DLD1 (cell line): ENCODE measurements around the gene CROT.
"Not testable (repeated sequence)": the region's sequence is repeated elsewhere in the genome, so short reads cannot be mapped to it uniquely, and the experiment has no call there.

Experiments
- in situ Hi-C: cut with HindIII; loops from 2 replicates; pipeline ENCODE4 v1.10.0; 2017; ENCODE audit warnings: low sequenced_read_pairs

The CROT gene

DNA sequence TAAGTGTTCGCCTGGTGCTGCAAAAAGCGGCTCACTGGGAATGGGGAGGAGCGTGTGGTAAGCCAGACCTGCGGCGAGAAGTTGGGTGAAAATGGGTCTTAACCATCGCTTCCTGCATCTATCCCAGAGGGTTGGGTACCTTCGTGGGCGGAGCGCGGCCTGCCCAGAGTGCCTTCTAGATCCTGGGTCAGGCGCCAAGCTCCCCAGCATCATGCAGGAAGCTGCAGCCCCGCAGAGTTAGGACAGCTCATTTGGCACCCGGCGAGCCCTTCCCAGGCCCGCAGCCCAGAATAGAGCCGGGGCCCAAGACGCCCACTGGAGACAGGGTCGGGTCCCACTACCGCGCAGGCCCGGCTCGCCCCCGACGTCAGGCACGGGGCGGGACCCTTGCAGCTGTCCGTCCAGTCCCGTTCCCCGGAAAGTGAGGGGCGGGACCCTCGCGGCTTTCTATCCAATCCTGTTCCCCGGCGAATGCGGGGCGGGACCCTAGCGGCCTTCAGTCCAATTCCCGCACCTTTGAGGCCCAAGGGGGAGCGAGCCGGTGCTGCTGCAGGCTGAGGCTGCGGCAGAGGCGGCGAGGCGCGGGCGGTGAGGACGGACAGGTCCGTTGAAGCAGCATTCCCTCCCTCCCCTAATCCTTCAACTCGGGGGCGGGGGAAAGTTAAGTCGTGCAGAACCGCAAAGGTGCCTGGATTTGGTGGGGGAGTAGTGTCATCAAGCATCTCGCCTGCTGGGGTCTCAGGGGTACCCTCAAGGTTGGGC is at the start of gene CROT:
CROT (plus strand) TSS at position 499 of the 762 bp plus-strand sequence. CDS start 3,405 bp downstream, outside the sequence.
- in situ Hi-C loops = no loop called here

DNA sequence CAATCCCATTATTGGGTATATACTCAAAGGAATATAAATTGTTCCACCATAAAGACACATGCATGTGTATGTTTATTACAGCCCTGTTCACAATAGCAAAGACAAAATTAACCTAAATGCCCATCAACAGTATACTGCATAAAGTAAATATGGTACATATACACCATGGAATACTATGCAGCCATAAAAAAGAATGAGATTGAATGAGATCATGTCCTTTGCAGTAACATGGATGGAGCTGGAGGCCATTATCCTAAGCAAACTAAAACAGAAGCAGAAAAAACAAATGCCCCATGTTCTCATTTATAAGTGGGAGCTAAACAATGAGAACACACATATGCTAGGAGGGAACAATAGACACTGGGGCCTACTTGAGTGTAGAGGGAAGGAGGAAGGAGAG is 44.7 kb upstream of the CROT start:
- in situ Hi-C loops = no loop called here

- in situ Hi-C loops = no loop called here
Measured at GRCh38 chr7:87310790-87311419, 34.6 kb upstream of the CROT start.

- in situ Hi-C loops = no loop called here
Measured at GRCh38 chr7:87312215-87312865, 33.1 kb upstream of the CROT start.

- in situ Hi-C loops = no loop called here
Measured at GRCh38 chr7:87316097-87316700, 29.3 kb upstream of the CROT start.

GRCh38 chr7:87316846-87317552 is 28.5 kb upstream of the CROT start:
- in situ Hi-C loops = no loop called here

GRCh38 chr7:87317691-87318245 is 27.7 kb upstream of the CROT start:
- in situ Hi-C loops = no loop called here

DNA sequence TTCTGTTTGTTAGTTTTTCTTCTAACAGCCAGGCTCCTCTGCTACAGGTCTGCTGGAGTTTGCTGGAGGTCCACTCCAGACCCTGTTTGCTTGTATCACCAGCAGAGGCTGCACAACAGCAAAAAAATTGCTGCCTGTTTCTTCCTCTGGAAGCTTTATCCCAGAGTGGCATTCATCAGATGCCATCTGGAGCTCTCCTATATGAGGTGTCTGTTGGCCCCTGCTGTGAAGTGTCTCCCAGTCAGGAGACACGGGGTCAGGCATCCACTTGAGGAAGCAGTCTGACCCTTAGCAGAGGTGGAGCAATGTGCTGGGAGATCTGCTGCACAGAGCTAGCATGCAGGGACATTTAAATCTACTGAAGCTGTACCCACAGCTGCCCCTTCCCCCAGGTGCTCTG is 26.7 kb upstream of the CROT start:
- in situ Hi-C loops = no loop called here

DNA sequence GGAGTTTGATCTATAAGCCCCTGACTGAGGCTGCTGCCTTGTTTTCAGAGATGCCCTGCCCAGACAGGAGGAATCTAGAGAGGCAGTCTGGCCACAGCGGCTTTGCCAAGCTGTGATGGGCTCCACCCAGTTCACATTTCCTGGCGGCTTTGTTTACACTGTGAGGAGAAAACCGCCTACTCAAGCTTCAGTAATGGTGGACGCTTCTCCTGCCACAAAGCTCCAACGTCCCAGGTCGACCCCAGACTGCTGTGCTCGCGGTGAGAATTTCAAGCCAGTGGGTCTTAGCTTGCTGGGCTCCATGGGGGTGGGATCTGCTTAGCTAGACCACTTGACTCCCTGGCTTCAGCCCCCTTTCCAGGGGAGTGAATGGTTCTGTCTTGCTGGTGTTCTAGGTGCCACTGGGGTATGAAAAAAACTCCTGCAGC is 26.3 kb upstream of the CROT start:
- in situ Hi-C loops = not testable (repeated sequence)

DNA sequence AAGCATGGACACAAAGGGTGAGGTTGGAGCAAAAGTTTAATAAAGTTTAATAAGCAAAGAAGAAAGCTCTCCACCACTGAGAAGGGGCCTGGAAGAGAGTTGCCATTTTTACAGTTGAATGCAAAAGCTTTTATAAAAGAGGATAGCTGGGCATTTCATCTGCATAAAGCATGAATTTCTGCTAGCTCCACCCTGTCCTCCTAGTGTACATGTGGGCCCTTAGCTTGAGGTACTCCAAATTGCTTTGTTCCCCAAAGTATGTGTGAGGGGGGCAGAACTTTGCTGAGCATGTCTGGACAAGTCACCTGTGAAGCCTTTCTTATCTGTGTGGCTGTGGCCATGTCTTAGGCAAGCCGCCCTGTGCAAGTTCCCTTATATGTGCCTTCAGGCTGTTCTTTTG is 22.6 kb upstream of the CROT start:
- in situ Hi-C loops = no loop called here

DNA sequence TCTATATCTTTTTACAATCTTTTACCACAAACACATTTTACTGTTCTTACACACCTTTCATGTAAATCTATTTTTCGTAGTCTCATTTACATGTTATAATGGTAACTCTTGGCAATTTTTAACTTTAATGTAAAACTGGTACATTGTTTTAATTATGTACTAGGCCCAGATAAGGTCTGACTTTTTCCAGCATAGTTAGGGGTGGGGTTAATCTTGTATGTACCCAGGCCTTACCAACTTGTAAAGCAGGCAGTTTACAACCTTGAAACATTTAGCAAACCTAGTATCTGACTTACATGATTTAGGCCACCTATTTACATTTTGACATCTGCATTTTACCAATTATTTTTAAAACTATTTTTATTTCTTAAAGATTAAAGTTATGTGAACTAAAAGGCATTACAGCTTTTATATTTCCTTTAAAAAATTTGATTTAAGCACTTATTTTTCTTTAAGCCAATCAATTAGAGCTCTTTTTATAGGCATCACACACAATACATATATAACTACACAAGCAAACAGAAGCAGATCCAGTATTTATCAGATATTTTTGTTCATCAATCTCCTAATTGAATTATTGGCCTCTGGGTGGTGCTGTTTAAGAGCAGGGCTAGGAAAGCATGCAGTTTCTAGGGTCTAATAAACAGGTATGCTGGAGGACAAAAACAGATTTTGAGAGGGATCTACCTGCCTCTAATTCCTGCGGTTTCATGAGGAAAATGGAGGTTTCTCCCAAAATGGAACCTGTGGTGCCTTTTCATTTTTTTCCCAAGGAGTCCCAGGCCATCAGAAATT is 19.7 kb upstream of the CROT start:
- in situ Hi-C loops = no loop called here

- in situ Hi-C loops = no loop called here
Measured at GRCh38 chr7:87328281-87328680, 17.2 kb upstream of the CROT start.

- in situ Hi-C loops = no loop called here
Measured at GRCh38 chr7:87330316-87330715, 15.1 kb upstream of the CROT start.

DNA sequence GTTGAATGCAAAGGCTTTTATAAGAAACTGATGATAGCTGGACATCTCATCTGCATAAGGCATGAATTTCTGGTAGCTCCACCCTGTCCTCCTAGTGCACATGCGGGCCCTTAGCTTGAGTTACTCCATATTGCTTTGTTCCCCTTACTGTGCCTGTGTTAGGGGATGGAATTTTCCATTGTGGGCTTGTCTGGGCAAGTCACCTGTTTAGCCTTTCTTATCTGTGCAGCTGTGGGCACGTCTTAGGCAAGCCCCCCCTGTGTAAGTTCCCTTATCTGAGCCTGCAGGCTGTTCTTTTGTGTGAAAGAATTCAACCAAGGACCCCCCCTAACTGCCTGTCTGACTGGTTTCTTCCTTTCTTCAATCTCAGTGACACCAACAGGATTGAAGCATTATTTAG is 14.5 kb upstream of the CROT start:
- in situ Hi-C loops = no loop called here

- in situ Hi-C loops = no loop called here
Measured at GRCh38 chr7:87331687-87332252, 13.7 kb upstream of the CROT start.

- in situ Hi-C loops = no loop called here
Measured at GRCh38 chr7:87332321-87332720, 13.1 kb upstream of the CROT start.

- in situ Hi-C loops = no loop called here
Measured at GRCh38 chr7:87336136-87336535, 9.3 kb upstream of the CROT start.

DNA sequence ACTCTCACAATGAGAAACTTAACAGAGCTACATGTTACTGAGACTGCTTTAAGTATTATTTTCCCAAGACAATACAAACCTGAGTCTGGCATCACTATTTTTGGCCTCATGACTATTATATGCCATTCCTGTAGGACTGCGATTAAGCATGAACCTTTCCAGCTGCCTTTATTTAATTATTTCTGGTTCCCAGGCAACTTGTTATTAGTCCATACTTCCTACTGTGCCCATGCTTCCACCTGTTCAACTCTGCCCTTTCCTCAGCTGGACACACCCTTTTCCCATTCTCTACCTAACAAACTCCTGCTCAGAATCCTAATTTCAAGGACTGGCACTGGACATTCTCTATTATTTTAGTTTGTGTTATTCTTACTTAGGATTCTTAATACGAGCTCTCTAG is 8.1 kb upstream of the CROT start:
- in situ Hi-C loops = no loop called here

DNA sequence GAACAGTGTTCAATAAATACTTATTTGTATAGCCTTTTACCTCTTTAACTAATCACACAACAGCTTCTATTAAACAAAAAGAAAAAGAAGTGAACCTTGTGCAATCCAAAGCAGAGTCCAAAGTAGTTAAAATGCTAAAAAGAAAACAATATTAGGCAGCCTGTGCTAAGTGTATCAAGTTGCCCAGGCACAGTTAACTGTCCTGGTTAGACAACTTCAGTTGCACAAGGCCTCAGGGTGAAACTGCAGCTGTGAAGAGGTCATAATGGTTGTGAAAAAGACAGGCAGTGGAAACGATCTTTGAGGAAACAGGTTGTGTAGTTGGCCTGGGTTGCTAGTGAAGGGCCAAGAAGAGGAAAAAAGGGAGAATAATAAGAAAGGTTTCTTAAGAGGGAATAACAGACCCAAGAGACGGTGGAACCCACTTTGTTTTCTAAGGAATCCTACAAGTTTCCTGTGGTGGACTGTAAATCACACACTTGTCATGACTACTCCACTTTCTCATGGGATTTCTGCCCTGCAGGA is 6.0 kb upstream of the CROT start:
- in situ Hi-C loops = no loop called here
